Measurements from ENCODE around the gene ME3. TPM values are rescaled to one million over a fixed set of nuclear protein-coding genes. Genes with fewer than 3 reads are reported as not detected.

ME3 gene
- total and polyA plus RNA-seq, 4 donors: 7.4 to 38.7 (median 21.2) TPM

DNA sequence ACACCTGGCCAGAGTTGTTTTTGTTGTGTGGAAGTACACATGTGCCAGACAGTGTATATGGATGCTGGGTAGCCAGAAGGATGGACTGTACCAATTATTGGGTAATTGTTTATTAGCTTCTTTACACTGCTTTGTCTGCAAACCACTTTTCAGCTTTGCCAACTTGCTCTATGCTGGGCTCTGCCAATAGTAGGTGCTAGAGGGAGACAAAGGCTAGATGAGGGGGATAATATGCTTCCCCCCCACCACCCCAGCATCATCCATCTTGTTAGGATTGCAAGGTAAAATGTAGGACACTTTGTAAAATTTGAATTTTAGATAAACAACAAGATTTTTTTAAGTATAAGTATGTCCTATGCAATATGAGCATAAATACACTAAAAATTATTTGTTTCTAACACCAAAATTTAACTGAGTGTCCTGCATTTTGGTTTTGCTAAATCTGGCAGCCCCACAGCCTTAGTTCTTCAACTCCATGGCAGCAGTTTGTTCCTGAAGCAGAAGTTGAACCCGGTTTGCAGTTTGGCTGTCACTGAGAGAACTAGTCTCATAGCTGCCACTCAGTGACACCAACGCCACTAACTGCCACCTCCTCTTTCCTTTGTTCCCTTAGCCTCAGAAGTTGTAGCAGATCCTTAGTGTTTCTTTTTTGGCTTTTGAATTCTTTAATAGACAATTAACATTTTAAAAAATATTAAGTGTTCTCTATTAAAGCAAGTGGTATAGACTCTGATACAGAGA lies 219.0 kb downstream of the ME3 start:
- DNase-seq (no peak), ATAC-seq (ENCODE audit: insufficient read depth, low FRiP score) (no peak)
- Histone ChIP-seq H3K4me3 (no peak overlapping the region), H3K36me3 (ENCODE audit: control insufficient read depth in 4 of 4, insufficient read depth in 4 of 4, low read length in 4 of 4) (no peaks in the 10 kb centered on the region), H3K4me1 (ENCODE audit: control insufficient read depth in 5 of 5, insufficient read depth in 5 of 5, low read length in 5 of 5) (peaks cover 0 to 10% (median 0%) of the 10 kb centered on the region in 5 donors), H3K27me3 (ENCODE audit: control insufficient read depth in 3 of 3, insufficient read depth in 3 of 3, low read length in 2 of 3) (no peaks in the 10 kb centered on the region), H3K9me3 (ENCODE audit: control insufficient read depth in 4 of 4, insufficient read depth in 3 of 4, low read length in 3 of 4) (no peaks in the 10 kb centered on the region), H3K27ac (ENCODE audit: low read depth in 1 of 2, low read length in 1 of 2) (no peak overlapping the region), H3K9ac (ENCODE audit: insufficient read depth in 1 of 2, low read length in 2 of 2) (no peak overlapping the region)
- WGBS, 2 donors: 72 to 74% methylated on average over 2 of the region's 2 CpGs
- TF ChIP-seq, protein P1, sequence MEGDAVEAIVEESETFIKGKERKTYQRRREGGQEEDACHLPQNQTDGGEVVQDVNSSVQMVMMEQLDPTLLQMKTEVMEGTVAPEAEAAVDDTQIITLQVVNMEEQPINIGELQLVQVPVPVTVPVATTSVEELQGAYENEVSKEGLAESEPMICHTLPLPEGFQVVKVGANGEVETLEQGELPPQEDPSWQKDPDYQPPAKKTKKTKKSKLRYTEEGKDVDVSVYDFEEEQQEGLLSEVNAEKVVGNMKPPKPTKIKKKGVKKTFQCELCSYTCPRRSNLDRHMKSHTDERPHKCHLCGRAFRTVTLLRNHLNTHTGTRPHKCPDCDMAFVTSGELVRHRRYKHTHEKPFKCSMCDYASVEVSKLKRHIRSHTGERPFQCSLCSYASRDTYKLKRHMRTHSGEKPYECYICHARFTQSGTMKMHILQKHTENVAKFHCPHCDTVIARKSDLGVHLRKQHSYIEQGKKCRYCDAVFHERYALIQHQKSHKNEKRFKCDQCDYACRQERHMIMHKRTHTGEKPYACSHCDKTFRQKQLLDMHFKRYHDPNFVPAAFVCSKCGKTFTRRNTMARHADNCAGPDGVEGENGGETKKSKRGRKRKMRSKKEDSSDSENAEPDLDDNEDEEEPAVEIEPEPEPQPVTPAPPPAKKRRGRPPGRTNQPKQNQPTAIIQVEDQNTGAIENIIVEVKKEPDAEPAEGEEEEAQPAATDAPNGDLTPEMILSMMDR (IDR thresholded peaks at IDR 0.05; ENCODE audit: control extremely low read depth, extremely low read depth): no peak

DNA sequence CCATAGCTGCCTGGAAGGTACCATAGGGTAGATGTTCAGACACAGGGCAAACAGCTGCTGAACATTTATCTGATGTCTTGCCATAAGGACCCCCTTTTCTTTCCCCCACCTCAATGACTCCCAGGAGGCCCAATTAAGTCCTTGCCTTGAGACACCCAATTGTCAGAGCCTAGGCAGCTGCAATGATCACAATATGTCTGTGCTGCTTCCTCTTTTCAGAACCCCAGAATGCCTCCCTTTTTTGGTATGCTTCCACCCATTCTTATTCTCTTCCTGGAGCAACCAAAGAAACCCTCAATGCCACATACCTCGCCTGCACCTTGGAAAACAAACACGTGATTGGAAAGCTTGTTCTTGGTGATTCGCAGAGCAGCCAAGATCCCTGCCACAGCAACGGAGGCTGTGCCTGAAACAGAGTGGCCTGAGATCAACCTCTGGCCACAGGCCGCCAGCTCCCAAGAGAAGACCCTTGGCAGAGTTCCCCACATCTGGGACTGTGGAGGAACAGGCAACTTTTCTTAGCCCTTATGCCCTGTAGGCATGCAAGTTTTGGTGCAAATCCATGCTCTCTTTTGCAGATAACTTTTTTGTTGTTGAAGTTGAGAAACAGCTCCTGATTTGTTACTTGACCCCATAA lies 222.3 kb downstream of the ME3 start:
- H3K36me3 ChIP-seq (ENCODE audit: control insufficient read depth in 4 of 4, insufficient read depth in 4 of 4, low read length in 4 of 4): peaks cover 0 to 3% (median under 1%) of the 10 kb centered on the region in 4 donors
- H3K27me3 ChIP-seq (ENCODE audit: control insufficient read depth in 3 of 3, insufficient read depth in 3 of 3, low read length in 2 of 3): no peaks in the 10 kb centered on the region
- H3K9me3 ChIP-seq (ENCODE audit: control insufficient read depth in 4 of 4, insufficient read depth in 3 of 4, low read length in 3 of 4): no peaks in the 10 kb centered on the region
- H3K4me3 ChIP-seq: no peak overlapping the region
- TF ChIP-seq, protein P1 (IDR thresholded peaks at IDR 0.05; ENCODE audit: control extremely low read depth, extremely low read depth): no peak
- H3K4me1 ChIP-seq (ENCODE audit: control insufficient read depth in 5 of 5, insufficient read depth in 5 of 5, low read length in 5 of 5): peaks cover 0 to 5% (median 0%) of the 10 kb centered on the region in 5 donors
- no peak for ATAC-seq (ENCODE audit: insufficient read depth, low FRiP score)
- WGBS, 2 donors: 89 to 93% methylated on average over 5 of the region's 5 CpGs
- no peak overlapping the region for H3K27ac ChIP-seq (ENCODE audit: low read depth in 1 of 2, low read length in 1 of 2)
- H3K9ac ChIP-seq (ENCODE audit: insufficient read depth in 1 of 2, low read length in 2 of 2): no peak overlapping the region
- no peak for DNase-seq

- Histone ChIP-seq H3K9ac (ENCODE audit: insufficient read depth in 1 of 2, low read length in 2 of 2) (no peak overlapping the region), H3K27ac (ENCODE audit: low read depth in 1 of 2, low read length in 1 of 2) (no peak overlapping the region), H3K9me3 (ENCODE audit: control insufficient read depth in 4 of 4, insufficient read depth in 3 of 4, low read length in 3 of 4) (no peaks in the 10 kb centered on the region), H3K36me3 (ENCODE audit: control insufficient read depth in 4 of 4, insufficient read depth in 4 of 4, low read length in 4 of 4) (peaks cover 0 to 10% (median 3%) of the 10 kb centered on the region in 4 donors), H3K4me3 (no peak overlapping the region), H3K27me3 (ENCODE audit: control insufficient read depth in 3 of 3, insufficient read depth in 3 of 3, low read length in 2 of 3) (no peaks in the 10 kb centered on the region), H3K4me1 (ENCODE audit: control insufficient read depth in 5 of 5, insufficient read depth in 5 of 5, low read length in 5 of 5) (no peaks in the 10 kb centered on the region)
- 56 to 77% methylated on average over 3 of the region's 3 CpGs for WGBS, 2 donors
- DNase-seq (no peak), ATAC-seq (ENCODE audit: insufficient read depth, low FRiP score) (no peak)
- TF ChIP-seq, protein P1 (IDR thresholded peaks at IDR 0.05; ENCODE audit: control extremely low read depth, extremely low read depth): no peak
These were observed 224.5 kb downstream of the ME3 start for GRCh38 chr11:86447763-86448480.
